ENCODE data around the gene GTSF1L.

The GTSF1L gene

DNA sequence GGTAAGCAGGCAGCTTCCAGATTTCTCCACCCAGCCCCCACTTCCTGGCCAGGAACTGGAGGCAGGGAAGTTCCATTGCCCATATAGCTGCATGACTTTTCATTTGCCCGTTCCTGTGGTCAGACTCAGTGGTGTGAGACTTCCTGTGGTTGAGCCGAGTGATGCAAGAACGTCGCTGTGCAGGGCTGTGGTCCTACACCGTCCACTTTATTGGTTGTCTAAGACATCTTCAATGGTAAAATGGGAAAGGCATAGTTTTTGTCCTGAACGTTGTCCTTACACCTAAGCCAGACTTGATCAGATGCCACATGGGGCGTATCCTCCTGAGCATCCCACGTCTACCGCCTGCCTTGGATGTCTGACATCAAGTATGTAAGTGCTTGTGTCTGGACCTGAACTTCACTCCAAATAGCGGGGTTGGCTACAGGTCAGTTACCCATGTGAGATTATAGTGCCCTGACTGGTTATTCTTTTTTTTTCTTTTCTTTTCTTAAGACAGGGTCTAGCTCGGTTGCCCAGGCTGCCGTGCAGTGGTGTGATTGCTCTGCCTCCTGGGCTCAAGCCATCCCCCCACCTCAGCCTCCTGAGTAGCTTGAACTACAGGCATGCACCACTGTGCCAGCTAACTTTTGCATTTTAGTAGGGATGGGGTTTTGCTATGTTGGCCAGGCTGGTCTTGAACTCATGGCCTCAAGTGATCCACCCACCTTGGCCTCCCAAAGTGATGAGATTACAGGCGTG lies 25.9 kb upstream of the GTSF1L start:
- H3K4me1 Mint-ChIP-seq (ENCODE audit: low read depth in 2 of 2): peaks cover 23 to 27% of the 10 kb centered on the region in 2 donors
- H3K27ac Mint-ChIP-seq: peak overlapping the region; percentile 44 to 52
- peak overlapping the region; percentile 22 to 42 for H3K4me3 Mint-ChIP-seq

GRCh38 chr20:43752051-43752360 lies 25.2 kb upstream of the GTSF1L start:
- Mint-ChIP-seq H3K27me3 (peaks cover 34 to 62% of the 10 kb centered on the region in 2 donors), H3K4me1 (ENCODE audit: low read depth in 2 of 2) (peaks cover 23 to 27% of the 10 kb centered on the region in 2 donors), H3K36me3 (ENCODE audit: insufficient read depth) (peaks cover 3% of the 10 kb centered on the region), H3K4me3 (peak overlapping the region; percentile 22 to 42), H3K9me3 (no peaks in the 10 kb centered on the region), H3K27ac (peak overlapping the region; percentile 44 to 52)
- DNase-seq (no peak), ATAC-seq (replicated peaks) (no peak)

More for the DNA sequence above, 25.9 kb upstream of the GTSF1L start:
- peaks cover 3% of the 10 kb centered on the region for H3K36me3 Mint-ChIP-seq (ENCODE audit: insufficient read depth)
- DNase-seq (no peak), ATAC-seq (replicated peaks) (peak; percentile 32)
- peaks cover 26 to 55% of the 10 kb centered on the region in 2 donors for H3K27me3 Mint-ChIP-seq
- H3K9me3 Mint-ChIP-seq: no peaks in the 10 kb centered on the region

- peaks cover 23 to 27% of the 10 kb centered on the region in 2 donors for H3K4me1 Mint-ChIP-seq (ENCODE audit: low read depth in 2 of 2)
- peak overlapping the region; percentile 42 to 46 for H3K4me3 Mint-ChIP-seq
- no peaks in the 10 kb centered on the region for H3K9me3 Mint-ChIP-seq
- ATAC-seq (replicated peaks) (peak; percentile 66), DNase-seq (peak in 2 of 3 experiments; percentile 8 to 17)
- H3K36me3 Mint-ChIP-seq (ENCODE audit: insufficient read depth): peaks cover 3% of the 10 kb centered on the region
- H3K27me3 Mint-ChIP-seq: peaks cover 34 to 67% of the 10 kb centered on the region in 2 donors
- H3K27ac Mint-ChIP-seq: peak overlapping the region; percentile 44
Measured at GRCh38 chr20:43751167-43752050, 24.6 kb upstream of the GTSF1L start.

DNA sequence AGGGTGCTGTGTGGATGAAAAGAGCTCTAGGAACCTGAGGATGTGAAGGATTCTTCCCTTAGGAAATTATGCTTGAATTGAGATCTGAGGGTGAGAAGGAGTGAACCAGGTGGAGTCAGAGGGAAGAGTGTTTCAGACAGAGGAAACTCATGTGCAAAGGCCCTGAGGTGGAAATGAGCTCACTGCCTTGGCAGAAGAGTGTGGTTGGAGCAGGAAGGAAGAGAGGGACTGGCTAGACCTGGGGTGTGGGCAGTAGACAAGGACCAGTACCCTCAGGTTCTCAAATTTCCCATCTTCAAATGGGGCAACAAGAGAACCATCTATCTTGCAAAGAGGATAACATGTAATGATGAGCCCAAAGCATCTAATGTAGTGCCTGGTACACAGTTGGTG lies 24.0 kb upstream of the GTSF1L start:
- H3K27me3 Mint-ChIP-seq: peaks cover 34 to 67% of the 10 kb centered on the region in 2 donors
- peaks cover 3% of the 10 kb centered on the region for H3K36me3 Mint-ChIP-seq (ENCODE audit: insufficient read depth)
- no peak for ATAC-seq (replicated peaks)
- H3K4me1 Mint-ChIP-seq (ENCODE audit: low read depth in 2 of 2): peaks cover 23 to 27% of the 10 kb centered on the region in 2 donors
- H3K27ac Mint-ChIP-seq: peak overlapping the region; percentile 44
- peak overlapping the region in 1 of 2 donors; percentile 46 for H3K4me3 Mint-ChIP-seq
- H3K9me3 Mint-ChIP-seq: no peaks in the 10 kb centered on the region
- DNase-seq: no peak

GRCh38 chr20:43749734-43750294 lies 23.0 kb upstream of the GTSF1L start:
- peaks cover 3% of the 10 kb centered on the region for H3K36me3 Mint-ChIP-seq (ENCODE audit: insufficient read depth)
- peak; percentile 69 for ATAC-seq (replicated peaks)
- DNase-seq: peak; percentile 82 to 85 (median 83)
- no peaks in the 10 kb centered on the region for H3K9me3 Mint-ChIP-seq
- H3K27ac Mint-ChIP-seq: no peak overlapping the region
- peaks cover 34 to 63% of the 10 kb centered on the region in 2 donors for H3K27me3 Mint-ChIP-seq
- peaks cover 23 to 27% of the 10 kb centered on the region in 2 donors for H3K4me1 Mint-ChIP-seq (ENCODE audit: low read depth in 2 of 2)
- no peak overlapping the region for H3K4me3 Mint-ChIP-seq

DNA sequence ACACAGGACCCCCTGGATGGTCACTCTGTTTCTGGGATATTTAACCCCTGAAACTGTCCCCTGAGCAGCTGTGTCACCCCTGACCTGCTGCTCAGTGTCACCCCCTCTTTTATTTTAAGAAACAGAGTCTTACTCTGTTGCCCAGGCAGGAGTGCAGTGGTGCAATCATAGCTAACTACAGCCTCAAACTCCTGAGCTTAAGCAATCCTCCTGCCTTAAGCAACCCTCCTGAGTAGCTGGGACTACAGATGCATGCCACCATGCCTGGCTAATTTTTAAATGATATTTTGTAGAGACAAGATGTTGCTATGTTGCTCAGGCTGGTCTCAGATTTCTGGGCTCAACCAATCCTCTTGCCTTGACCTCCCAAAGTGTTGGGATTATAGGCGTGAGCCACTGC lies 21.5 kb upstream of the GTSF1L start:
- peaks cover 23 to 27% of the 10 kb centered on the region in 2 donors for H3K4me1 Mint-ChIP-seq (ENCODE audit: low read depth in 2 of 2)
- no peaks in the 10 kb centered on the region for H3K9me3 Mint-ChIP-seq
- H3K27ac Mint-ChIP-seq: no peak overlapping the region
- H3K27me3 Mint-ChIP-seq: peaks cover 34 to 65% of the 10 kb centered on the region in 2 donors
- ATAC-seq (replicated peaks) (no peak), DNase-seq (no peak)
- no peak overlapping the region for H3K4me3 Mint-ChIP-seq
- H3K36me3 Mint-ChIP-seq (ENCODE audit: insufficient read depth): peaks cover 6% of the 10 kb centered on the region

GRCh38 chr20:43746344-43747137 lies 19.7 kb upstream of the GTSF1L start:
- Mint-ChIP-seq H3K27me3 (peaks cover 26 to 60% of the 10 kb centered on the region in 2 donors), H3K27ac (no peak overlapping the region), H3K4me1 (ENCODE audit: low read depth in 2 of 2) (peaks cover 10 to 13% of the 10 kb centered on the region in 2 donors), H3K9me3 (no peaks in the 10 kb centered on the region), H3K36me3 (ENCODE audit: insufficient read depth) (peaks cover 6% of the 10 kb centered on the region), H3K4me3 (no peak overlapping the region)
- DNase-seq (no peak), ATAC-seq (replicated peaks) (no peak)

- H3K4me3 Mint-ChIP-seq: no peak overlapping the region
- peaks cover 0 to 4% of the 10 kb centered on the region in 2 donors for H3K4me1 Mint-ChIP-seq (ENCODE audit: low read depth in 2 of 2)
- peaks cover 16 to 46% of the 10 kb centered on the region in 2 donors for H3K27me3 Mint-ChIP-seq
- peaks cover 6% of the 10 kb centered on the region for H3K36me3 Mint-ChIP-seq (ENCODE audit: insufficient read depth)
- H3K27ac Mint-ChIP-seq: no peak overlapping the region
- H3K9me3 Mint-ChIP-seq: no peaks in the 10 kb centered on the region
- DNase-seq (no peak), ATAC-seq (replicated peaks) (no peak)
Measured at GRCh38 chr20:43744966-43745730, 18.3 kb upstream of the GTSF1L start.

DNA sequence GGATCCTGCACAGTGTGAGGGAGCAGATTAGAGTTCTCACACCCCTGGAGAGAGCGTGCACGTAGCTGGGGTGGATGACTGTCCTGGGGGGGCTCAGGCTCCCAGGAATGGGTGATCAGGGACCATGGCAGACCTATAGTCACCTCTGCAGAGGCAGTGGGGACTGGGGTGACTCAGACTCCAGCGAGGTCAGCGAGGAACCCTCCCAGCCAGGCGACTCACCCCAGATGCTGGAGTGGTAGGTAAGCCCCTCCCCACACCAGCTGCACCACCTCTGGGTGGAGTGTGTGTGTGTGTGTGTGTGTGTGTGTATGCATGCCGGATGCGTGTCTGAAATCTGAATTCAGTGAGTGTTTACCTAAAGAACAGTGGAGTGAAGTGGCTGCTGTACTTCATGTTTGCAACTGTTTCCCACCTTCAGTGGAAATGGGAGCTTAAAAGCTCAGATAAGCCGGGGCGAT lies 17.4 kb upstream of the GTSF1L start:
- Mint-ChIP-seq H3K27ac (no peak overlapping the region), H3K4me3 (no peak overlapping the region), H3K9me3 (no peaks in the 10 kb centered on the region), H3K4me1 (ENCODE audit: low read depth in 2 of 2) (no peaks in the 10 kb centered on the region), H3K27me3 (peaks cover 9 to 38% of the 10 kb centered on the region in 2 donors), H3K36me3 (ENCODE audit: insufficient read depth) (peaks cover 3% of the 10 kb centered on the region)
- no peak for ATAC-seq (replicated peaks)
- DNase-seq: no peak

DNA sequence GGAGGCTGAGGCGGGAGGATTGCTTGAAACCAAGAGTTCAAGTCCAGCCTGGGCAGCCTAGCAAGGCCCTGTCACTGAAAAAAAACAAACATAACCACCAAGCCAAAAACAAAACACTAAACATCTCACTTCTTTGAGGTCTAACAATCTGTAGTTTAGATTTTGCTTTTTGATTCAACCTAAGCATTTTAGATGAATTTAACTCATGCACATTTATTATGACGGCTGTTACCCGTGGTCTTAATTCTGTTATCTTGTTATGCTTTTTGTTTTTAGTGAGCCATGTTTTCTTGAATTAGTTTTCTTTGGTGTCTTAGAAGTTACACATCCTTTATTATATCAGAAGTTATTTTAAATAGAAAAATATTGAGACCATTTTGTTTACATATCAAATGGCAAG lies 13.8 kb upstream of the GTSF1L start:
- ATAC-seq (replicated peaks) (no peak), DNase-seq (no peak)
- Mint-ChIP-seq H3K27ac (no peak overlapping the region), H3K4me3 (no peak overlapping the region), H3K9me3 (no peaks in the 10 kb centered on the region), H3K27me3 (peaks cover 1 to 23% of the 10 kb centered on the region in 2 donors), H3K4me1 (ENCODE audit: low read depth in 2 of 2) (no peaks in the 10 kb centered on the region), H3K36me3 (ENCODE audit: insufficient read depth) (peaks cover 3% of the 10 kb centered on the region)

DNA sequence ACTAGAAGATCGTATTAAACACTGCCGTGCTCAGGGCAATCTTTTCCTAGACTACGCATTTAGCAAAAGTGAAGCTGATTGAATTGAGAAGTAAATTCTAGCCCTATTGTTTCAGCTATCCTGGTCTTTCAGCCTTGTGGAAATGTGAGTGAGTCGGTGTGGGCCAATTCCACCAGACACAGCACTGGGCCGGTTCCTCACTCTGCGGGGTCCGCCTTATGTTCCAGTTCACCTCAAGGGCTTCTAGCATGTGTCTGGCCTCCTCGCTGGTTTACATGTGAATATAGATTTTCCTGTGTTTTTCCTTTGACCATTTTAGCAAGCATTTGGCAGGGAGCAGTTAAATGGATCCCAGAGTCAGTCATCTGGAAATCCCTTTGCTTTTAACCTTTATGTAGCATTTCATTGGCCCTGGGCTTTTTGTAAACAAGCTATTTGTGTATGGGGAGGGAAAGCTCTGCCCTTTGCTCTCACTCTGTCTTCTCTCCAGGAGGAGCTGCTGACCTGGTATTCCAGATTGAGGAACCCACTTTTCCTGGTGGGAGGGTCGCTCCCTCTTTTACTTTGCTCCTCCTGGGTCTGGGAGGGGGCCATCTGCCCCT lies 12.4 kb upstream of the GTSF1L start:
- Mint-ChIP-seq H3K9me3 (no peaks in the 10 kb centered on the region), H3K4me3 (no peak overlapping the region), H3K27ac (no peak overlapping the region), H3K4me1 (ENCODE audit: low read depth in 2 of 2) (no peaks in the 10 kb centered on the region), H3K36me3 (ENCODE audit: insufficient read depth) (peaks cover 3% of the 10 kb centered on the region), H3K27me3 (peaks cover 6 to 33% of the 10 kb centered on the region in 2 donors)
- DNase-seq: no peak
- no peak for ATAC-seq (replicated peaks)

DNA sequence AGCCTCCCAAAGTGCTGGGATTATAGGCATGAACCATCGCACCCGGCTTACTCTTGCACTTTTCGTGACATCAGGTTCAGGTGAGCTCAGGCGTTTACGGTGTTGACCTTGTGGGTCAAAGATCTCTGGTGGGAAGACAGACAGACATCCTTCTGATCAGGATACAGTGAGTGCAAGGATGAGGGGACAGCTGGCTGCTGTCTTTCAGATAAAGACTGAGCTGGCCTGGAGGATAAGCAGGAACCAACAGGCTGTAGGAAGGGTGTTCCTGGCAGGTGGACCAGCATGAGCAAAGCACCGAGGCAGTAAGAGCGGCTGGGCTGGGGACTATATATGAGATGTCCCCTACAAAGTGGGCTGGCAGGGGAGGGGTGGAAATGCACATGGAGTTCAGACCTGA lies 11.1 kb upstream of the GTSF1L start:
- H3K27me3 Mint-ChIP-seq: peaks cover 10 to 33% of the 10 kb centered on the region in 2 donors
- no peaks in the 10 kb centered on the region for H3K36me3 Mint-ChIP-seq (ENCODE audit: insufficient read depth)
- no peaks in the 10 kb centered on the region for H3K9me3 Mint-ChIP-seq
- no peaks in the 10 kb centered on the region for H3K4me1 Mint-ChIP-seq (ENCODE audit: low read depth in 2 of 2)
- H3K27ac Mint-ChIP-seq: no peak overlapping the region
- no peak for ATAC-seq (replicated peaks)
- H3K4me3 Mint-ChIP-seq: no peak overlapping the region
- DNase-seq: no peak
